Glomerular visceral epithelial cell (primary cell): ENCODE measurements around the gene PCSK6.
"Not testable (repeated sequence)": the region's sequence is repeated elsewhere in the genome, so short reads cannot be mapped to it uniquely, and the experiment has no call there.

Source experiments
- DNase-seq: peaks from one replicate; pipeline ENCODE4 v3.0.0-alpha.2; 2016; ENCODE audit errors: extremely low spot score

The PCSK6 gene

DNA sequence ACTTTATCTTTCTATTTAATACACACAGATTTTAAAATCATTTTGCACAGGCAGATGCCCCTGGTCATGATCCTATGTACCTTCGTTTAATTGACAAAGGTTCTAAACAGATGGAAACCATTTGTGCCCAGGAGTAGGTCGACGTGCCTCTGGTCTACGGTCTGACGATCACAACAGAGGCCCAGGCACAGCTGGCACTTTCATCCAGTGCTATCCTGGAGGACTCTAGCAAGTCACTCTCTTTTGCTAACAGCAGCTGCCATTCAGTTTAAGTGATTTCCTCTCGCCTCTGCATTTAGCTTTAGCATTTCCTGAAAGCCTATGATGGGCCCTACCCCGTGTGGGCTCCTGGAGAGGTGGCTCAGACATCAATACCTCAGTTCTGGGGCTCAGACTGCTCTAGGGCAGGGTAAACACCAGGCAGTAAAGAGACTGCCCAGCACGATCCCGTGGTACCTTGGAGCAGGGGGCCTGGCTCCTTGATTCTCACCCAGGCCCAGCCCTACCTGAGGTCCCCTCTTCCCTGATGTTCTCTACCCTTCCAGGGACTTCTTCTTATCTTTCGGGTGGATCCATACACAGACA is 111.2 kb downstream of the PCSK6 start:
- DNase-seq: no peak

DNA sequence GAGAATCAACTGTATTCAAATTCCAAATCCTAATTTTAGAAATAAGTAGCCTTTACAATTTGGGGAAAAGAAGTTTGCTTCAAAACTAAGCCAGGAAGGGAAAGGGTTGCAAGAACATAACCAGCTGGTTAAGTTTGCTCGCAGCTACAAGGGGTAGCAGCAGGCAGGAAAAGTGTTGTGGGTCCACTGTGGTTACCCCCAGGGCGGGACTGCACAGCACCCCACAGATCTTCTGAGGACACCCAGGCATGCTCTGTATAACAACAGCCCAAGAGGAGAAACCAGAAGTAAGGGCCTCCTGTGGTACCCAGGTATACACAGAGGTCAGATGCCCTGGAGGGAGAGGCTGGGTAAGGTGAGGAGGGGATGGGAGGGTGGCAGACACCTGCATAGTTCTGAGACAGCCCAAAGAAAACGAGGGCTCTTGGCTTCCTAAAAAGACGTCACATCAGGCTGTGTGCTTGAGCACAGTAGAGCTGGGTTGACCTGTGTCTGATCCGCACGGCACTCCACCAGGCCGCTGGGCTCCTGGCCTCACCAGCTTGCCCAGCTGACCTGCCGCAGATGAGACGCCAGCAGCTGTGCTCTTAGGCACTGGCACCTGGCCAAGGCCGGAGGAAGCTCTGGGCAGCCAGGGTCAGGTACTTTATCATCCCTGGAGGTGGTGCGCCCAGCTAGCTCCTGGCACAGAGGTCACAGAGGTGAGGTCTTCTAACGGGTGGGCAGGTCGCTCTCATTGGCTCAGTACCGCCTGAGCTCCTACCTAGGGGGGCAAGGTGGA is 112.7 kb downstream of the PCSK6 start:
- DNase-seq: no peak

DNA sequence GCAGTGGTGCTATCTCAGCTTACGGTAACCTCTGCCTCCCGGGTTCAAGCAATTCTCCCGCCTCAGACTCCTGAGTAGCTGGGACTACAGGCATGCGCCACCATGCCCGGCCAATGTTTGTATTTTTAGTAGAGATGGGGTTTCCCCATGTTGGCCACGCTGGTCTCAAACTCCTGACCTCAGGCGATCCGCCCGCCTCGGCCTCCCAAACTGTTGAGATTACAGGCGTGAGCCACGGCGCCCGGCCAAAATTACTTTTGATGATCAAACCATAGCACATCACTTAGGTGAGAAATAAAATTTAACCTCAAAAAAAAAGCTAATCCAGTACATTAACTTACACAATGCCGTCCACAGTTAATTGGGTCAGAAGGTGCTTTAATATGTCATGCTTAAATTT is 114.5 kb downstream of the PCSK6 start:
- not testable (repeated sequence) for DNase-seq

DNA sequence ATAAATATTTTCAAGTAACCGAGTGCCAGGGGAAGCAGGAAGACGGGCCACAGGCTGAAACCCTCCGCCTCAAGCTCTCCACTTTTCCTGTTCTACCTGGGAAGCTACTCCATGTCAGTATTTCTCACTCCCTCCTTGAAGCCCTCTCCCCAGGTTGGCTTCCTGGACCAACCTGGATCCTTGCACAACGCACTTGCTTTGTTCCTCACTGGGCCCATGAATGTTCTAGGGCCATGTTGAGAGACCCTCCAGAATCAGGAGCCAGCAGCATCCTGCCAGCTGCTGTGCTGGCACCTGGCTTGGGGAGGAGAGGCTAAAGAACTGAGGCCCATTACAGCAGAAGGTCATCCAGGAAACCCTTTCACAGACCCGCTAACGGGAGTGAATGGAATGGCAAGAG is 115.2 kb downstream of the PCSK6 start:
- no peak for DNase-seq

DNA sequence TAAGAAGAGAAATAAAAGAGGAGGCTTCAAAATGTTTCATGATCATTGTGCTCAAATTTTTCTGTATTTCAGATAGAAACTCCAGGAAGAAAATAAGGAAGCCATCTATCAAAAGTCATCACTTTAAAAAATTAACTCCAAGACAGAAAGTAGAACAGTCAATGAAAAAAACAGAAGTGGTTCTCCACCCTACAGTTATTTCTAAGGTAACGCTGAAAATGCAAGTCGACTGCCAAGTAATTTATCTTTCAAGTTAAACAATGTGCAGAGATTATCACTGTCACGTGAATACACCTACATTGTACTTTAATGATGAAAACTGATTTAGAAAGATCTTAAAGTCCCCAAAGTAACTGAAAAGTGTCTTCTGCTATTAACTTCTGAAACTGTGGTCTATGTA is 115.9 kb downstream of the PCSK6 start:
- DNase-seq: no peak

DNA sequence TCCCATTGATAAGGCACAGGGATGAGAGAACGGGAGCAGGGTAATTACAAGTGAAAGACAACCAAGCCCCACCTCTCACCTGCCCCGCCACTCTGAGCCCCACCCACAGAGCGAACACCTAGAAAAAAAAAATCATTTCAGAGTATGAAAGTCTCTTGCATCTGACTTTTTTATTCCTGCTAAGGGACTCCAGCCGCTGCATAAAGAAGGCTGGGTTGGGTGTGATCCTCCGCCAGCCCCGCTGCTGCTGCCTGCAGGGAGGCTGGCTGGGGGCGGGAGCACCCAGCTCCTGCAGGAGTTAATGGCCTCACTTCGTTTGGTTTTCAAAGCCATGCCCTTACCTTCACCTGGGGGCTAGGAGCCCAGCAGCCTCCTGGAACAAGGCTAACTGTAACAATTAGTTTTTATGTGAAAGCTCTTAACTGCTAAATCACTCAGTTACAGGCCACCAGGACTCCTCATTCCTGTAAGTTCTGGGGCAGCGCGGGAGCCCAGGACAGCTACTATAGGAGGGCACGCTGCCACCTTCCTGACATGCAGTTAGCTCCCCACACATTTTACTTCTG is 116.5 kb downstream of the PCSK6 start:
- no peak for DNase-seq

DNA sequence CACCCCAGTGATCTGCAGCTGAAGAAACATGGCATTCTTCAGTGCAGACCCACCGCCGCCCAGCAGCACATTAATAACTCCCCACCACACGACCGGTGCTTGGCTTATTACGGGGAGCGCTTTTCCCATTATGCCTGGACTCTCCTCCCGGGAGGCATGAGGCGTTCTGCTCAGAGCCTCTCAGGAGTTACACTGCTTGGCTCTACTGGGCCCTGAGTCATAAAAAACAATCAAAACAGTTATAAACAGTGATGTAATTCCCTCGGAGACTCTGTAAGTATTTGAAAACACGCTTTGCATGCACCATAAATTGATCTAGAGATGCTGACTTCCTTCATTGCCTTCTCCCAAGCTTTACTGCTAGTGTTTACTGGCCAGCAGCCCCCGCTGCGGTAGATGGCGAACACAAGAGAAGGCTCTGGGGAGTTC is 117.3 kb downstream of the PCSK6 start:
- no peak for DNase-seq

DNA sequence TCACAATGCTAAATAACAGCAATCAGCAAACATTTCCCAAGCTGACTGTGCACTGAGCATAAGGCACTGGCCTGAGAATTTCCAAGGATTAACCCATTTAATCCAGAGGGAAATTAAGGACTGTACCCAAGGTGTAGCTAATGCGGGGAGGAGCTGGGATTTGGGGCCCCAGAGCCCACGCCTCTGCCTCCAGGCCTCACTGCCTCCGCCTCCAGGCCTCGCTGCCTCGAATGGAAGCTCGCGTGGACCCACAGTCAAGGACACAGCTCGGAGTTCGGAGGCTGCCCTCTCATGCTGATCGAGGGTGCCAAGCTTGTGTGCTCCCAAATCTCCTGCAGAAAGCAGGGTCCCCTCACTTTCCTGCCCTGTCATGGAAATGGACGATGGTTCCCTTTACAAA is 118.0 kb downstream of the PCSK6 start:
- no peak for DNase-seq

DNA sequence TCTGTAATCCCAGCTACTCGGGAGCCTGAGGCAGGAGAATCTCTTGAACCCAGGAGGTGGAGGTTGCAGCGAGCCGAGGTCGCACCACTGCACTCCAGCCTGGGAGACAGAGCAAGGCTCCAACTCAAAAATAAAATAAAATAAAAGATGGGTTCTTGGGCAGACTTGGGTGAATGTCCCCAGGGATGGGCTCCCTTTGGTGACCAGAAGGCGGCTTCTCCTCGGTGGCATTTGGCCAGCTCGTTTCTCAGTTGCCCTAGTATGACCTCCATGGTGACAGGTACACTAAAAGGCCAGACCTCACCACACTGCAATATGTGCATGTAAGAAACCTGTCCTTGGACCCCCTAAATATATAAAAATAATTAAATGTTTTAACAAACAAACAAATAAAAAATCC is 118.4 kb downstream of the PCSK6 start:
- DNase-seq: no peak

DNA sequence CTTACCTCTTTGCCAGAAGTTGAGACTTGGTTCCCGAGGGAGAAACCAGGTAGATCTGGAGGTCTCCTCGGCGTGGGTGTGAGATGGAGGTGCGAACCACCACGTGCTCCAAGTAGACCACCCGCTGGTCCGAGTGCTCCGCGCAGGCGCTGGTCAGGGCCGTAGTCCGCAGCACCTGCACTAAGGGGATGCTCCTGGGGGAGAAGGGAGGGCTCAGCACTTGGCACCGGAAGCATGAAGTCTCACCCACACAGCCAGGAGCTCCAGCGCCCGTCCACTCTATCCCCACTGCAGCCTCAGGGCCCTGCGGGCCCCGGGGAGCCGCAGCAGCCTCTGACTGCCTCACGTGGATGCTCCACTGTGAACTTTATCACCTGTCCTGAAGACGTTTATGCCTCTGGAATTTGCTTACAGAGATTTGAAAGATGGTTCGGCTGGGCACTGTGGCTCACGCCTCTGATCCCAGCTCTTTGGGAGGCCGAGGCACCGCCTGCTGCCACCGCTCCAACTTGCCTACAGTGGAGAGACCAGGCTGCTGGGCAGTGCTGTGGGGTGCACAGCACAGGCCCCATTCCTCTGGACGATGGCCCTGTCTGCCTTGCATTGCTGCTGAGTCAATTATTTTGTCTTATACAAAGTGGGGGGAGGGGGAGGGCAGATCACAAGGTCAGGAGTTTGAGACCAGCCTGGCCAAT is 119.0 kb downstream of the PCSK6 start:
- no peak for DNase-seq

DNA sequence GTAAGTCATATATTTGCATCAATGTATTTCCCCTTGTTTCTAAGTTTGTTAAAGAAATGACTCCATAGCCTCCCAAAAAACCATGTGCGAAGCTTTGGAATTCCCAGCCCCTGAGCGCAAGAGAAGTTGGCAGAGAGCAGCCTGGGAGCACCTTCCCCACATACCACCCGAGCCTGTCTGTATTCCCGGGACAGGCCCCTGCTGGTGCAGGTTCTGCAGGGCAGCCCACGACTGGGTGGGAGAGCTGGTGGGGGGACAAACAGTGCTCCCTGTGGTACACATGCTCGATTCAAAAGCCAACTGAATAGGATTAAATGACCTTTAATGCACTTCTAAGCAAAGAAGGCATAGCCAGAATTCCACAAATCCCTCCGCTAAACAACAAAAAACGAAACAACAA is 119.8 kb downstream of the PCSK6 start:
- DNase-seq: no peak

DNA sequence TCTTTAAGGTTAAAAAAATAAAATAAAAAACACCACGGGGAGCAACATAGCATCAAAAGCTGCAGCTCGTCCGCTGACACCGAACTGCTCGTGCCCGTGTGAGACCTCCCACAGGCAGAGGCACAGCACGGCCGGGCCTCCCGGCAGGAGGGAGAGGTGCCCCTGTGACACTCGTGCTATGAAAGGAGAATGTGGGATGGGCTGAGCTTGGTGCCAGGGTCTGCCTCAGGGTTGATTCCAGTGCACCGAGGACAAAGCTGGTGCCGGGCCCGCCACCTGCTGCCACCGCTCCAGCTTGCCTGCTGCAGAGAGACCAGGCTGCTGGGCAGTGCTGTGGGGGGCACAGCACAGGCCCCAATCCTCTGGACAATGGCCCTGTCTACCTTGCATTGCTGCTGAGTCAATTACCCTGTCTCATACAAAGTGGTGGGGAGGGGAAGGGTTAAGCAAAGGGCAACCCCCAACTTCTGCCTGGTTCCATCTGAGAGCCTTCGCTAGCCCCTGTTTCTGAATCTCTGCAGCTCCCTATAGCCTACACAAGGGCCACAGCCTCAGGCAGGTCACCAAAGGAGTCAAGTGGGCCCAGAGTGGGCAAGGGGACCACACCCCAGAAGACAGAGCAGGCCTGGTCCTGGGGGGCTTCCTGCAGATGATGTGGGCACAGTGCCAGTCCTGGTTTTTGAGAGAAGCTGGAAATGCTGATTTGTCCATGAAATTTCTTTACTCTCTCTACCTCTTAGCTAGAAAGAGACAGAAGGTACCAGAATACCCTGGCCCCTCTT is 120.5 kb downstream of the PCSK6 start:
- no peak for DNase-seq

DNA sequence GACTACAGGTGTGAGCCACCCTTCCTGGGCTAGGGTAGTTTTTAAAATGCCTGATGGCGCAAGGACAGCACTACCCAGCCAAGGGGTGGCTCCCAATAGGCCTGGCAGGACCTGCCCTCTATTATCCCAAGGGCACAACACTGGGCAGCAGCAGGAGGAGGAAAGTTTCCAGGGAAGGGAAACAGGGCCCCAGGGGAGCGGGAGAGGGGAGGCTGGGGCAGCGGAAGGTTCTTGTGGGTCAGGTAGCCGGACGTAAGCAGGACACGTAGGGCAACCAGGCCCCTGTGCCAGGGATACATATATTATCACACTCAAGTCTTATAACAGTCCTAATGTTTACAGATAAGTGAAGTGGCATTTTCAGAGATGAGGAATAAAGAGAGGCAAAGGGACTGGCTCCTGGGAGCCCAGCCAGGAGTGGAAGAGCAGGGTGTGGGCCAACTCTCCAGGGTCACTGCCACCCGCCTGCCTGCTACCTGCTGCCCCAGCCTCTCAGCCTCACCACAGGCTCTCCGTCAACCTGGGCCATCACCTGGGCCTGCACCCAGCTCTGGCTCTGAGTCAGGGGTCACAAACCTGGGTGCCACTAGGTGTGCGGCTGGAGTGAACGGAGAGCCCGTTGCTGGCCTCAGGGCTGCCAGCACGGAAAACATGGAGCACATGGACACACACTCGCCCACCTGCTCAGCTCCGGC is 121.3 kb downstream of the PCSK6 start:
- no peak for DNase-seq

DNA sequence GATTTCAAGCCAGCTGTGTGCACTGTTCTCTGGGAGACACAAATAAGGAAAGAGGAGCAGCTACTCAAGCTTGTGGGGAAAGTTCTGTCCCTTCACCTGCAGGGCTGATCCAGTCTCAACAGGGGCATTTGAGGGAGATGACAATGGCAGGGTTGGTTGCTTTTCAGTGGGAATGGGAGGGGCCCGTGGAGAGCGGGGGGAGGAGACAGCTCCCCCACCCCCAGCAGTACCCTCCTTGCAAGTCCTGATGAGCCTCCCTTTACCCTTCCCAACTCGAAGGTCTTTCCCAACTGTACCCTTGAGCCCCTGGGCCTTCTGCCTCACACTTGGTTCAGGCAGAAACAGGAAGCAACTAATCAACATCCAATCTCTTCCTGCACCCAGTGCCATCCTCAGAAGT is 122.7 kb downstream of the PCSK6 start:
- no peak for DNase-seq

DNA sequence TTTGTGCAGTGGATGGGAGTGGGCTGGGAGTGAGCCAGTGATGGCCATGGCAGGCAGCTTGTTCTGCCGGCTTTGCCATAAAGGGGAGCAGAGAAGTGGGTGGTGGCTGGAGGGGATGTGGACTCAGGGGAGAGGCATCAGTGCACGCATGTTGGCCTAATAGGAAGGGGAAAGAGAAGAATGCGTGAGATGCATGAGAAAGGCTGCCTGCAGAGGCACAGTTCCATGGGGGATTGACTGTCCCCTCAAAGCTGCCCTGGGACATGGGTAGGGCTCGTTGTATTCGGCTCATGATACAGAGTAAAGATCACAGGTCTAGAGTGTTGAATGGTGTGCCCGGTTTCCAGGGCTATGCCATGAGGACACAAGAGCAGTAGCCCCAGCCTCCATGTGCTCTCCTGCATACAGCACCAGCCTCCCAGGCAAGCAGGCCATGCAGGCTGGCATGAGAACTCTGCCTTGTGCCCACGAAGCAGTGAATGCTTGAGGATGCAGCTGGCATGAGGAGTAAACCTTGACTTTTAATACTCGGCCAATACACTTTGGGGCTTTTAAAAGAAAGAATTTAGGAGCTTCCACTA is 126.4 kb downstream of the PCSK6 start:
- no peak for DNase-seq

DNA sequence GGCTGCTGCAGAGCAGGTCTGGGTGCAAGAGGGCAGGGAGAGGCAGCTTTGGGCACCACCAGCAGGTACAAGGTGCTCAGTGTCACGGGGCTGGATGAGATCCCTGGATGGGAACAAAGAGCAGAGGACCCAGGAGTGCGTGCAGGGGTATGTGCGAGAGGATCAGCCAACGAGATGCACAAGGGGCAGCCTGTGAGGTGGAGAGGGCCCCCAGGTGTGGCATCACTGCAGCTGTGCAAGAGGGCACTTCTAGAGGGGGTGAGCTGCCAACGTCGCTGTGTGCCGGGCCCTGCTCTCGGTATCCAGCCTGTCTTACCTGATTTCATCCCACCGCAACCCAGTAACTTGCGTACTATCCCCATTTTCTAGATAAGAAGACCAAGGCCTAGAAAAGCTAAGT is 127.1 kb downstream of the PCSK6 start:
- no peak for DNase-seq

DNA sequence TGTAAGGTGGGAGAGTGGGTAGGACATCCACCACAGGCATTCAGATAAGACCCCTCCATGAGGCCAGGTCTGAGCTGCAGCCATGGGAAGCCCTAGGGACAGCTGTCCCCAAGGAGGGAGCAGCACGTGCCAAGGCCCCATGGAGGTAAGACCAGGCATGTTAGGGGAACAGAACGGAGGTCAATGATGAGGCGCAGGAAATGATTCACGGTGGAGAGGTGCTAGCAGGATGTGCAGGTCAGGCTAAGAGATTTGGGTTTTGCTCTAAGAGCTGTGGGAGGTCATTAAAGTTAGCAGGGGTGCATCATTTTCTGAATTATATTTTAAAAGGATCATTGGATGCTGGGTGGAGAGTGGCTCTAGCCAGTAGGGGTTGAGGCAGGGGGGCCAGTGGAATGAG is 128.1 kb downstream of the PCSK6 start:
- DNase-seq: no peak

DNA sequence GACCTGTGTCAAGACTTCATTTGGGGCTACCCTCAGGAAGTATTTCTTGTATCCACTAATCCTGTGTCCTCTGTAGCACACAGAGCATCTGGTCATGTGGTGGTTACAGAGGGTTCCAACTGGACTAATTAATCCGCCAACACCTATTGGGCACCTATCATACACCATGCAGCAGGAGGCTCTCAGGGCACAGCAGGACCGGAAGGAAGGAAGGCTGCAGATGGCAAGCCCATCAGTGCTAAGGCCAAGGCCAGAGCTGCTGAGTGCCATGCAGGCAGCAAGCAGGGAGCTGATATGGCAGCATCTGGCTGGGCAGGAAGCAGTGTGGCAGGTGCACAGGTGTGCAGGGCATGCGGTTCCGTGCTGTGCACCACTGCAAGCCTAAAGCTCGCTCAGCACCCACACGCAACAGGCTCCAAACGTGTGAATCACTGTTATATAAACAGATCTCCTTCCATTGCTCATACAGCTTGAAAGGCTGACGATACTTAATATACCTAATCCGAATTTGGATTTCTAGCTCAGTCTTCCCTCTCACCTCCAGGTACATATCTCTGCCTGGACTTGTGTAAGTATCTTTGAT is 130.1 kb downstream of the PCSK6 start:
- DNase-seq: no peak

DNA sequence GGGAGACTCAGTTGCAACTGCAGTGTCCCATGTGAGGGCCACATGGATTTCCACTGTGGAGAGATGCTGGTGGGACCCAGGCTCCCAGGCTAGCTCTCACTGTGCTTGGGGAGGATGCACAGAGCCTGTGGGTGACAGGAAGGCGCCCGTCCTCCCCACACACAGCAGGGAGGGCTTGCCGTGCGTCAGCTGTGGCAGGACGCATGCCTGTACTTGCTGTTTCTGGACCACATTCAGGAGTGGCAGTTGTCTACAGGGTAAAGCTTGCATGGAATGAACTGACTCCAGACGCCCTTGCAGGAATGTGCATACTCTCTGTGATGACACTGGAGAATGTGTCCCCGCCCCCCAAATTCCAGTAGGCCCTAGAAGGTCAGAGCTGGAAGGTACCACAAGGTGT is 130.6 kb downstream of the PCSK6 start:
- DNase-seq: no peak

DNA sequence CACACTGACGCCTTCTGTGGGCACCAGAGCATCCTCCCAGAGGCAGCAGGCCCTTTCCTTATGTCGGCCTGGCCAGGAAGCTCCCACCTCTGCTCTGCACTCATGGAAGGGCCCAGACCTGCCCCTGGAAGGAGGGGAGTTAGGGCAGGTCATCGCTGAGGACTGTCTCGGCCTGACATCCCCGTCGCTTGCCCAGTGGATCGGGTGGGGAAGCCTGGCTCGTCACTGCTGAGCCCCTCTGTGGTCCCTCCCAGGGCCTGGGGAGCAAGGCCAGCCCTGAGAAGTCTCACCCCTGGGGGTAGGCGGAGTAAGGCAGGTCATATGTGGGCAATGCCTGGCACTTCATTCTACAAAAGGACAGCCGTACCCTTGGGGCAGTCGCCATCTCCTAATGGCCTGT is 131.6 kb downstream of the PCSK6 start:
- no peak for DNase-seq

DNA sequence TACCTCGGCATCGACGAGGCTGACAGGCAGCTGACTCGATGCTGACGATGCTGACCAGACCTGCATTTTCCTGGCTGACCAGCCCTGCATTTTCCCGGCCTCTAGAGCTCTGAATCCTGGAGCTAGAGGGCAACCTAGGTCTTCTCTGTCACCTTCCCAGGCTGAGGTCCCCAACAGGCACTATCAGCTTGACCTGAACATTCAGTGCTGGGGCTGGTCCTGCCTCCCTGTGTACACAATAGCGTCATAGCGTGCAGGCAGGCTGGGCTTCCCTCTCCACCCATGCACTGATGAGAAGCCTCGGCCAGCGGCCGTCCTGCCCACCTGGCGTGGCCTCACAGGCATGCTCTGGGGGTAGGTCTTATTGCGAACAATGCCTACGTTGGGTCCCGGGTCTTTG is 132.2 kb downstream of the PCSK6 start:
- no peak for DNase-seq
